ENCODE data around the gene AFAP1. TPM values are rescaled to one million over a fixed set of nuclear protein-coding genes. Genes with fewer than 3 reads are reported as not detected.

AFAP1 gene
- total RNA-seq, 1 experiment from 2014 or later = 94.7 TPM

- Histone ChIP-seq H3K9me3 (ENCODE audit: control insufficient read depth, insufficient read depth, low read depth, low read length) (no peaks in the 10 kb centered on the region), H3K36me3 (ENCODE audit: control insufficient read depth, insufficient read depth, low read length) (no peaks in the 10 kb centered on the region), H3K4me1 (ENCODE audit: control insufficient read depth, insufficient read depth, low read length) (peaks cover 21% of the 10 kb centered on the region), H3K4me3 (ENCODE audit: low read depth in 2 of 2, low read length in 2 of 2) (no peak overlapping the region), H3K27me3 (ENCODE audit: control insufficient read depth, insufficient read depth, low read length) (no peaks in the 10 kb centered on the region), H3K27ac (ENCODE audit: low read length) (peak overlapping the region; percentile 76)
- POLR2A ChIA-PET = interaction anchor here (0.6 to 0.7 kb wide), 2 partner anchors 11 to 12 kb away, joined by 3 read pairs; no protein-coding TSS in a partner anchor
- DNase-seq (ENCODE audit: low read depth, low spot score) = no peak
- intact Hi-C loops (cut with micrococcal nuclease; ENCODE audit: unreplicated experiment) (no loop called here), in situ Hi-C loops (cut with HindIII; ENCODE audit: low pct_unique_long_range_greater_than_20kb, low sequenced_read_pairs) (no loop called here)
- no peak for ATAC-seq
- CTCF ChIA-PET = interaction anchor here (0.6 kb wide), 1 partner anchor 429 kb away, joined by 4 read pairs; no protein-coding TSS in a partner anchor
- BruUV-seq (replicated peaks) = no TSS peak
- no peak for TF ChIP-seq POLR2AphosphoS5 (IDR thresholded peaks at IDR 0.05; ENCODE audit: low read depth, low read length)
- TF ChIP-seq SIN3A (IDR thresholded peaks at IDR 0.05; ENCODE audit: borderline replicate concordance, insufficient read depth, low read depth, low read length) = no peak
- no peak for TF ChIP-seq REST (IDR thresholded peaks at IDR 0.05; ENCODE audit: insufficient read depth in 1 of 2, low read depth in 2 of 2, low read length in 1 of 2)
- TF ChIP-seq CTCF (IDR thresholded peaks at IDR 0.05) = no peak
- TF ChIP-seq TCF7L2 (IDR thresholded peaks at IDR 0.05; ENCODE audit: low read depth, low read length) = no peak
Observed at GRCh38 chr4:7978907-7979651, 39.4 kb upstream of the AFAP1 start.

GRCh38 chr4:7978489-7978888, 38.8 kb upstream of the AFAP1 start:
- CTCF ChIA-PET = interaction anchor here (0.5 to 1.0 kb wide), 2 partner anchors 33 to 662 kb away, joined by 3 to 8 read pairs; no protein-coding TSS in a partner anchor
- no peaks in the 10 kb centered on the region for H3K36me3 ChIP-seq (ENCODE audit: control insufficient read depth, insufficient read depth, low read length)
- ATAC-seq (peak; percentile 50), DNase-seq (ENCODE audit: low read depth, low spot score) (no peak)
- POLR2A ChIA-PET = no interaction called here
- no peaks in the 10 kb centered on the region for H3K9me3 ChIP-seq (ENCODE audit: control insufficient read depth, insufficient read depth, low read depth, low read length)
- in situ Hi-C loops (cut with HindIII; ENCODE audit: low pct_unique_long_range_greater_than_20kb, low sequenced_read_pairs) = no loop called here
- peak overlapping the region; percentile 76 for H3K27ac ChIP-seq (ENCODE audit: low read length)
- TF ChIP-seq TCF7L2 (IDR thresholded peaks at IDR 0.05; ENCODE audit: low read depth, low read length) (no peak), CTCF (IDR thresholded peaks at IDR 0.05) (no peak), REST (IDR thresholded peaks at IDR 0.05; ENCODE audit: insufficient read depth in 1 of 2, low read depth in 2 of 2, low read length in 1 of 2) (no peak), SIN3A (IDR thresholded peaks at IDR 0.05; ENCODE audit: borderline replicate concordance, insufficient read depth, low read depth, low read length) (no peak), POLR2AphosphoS5 (IDR thresholded peaks at IDR 0.05; ENCODE audit: low read depth, low read length) (no peak)
- no peaks in the 10 kb centered on the region for H3K27me3 ChIP-seq (ENCODE audit: control insufficient read depth, insufficient read depth, low read length)
- peaks cover 20% of the 10 kb centered on the region for H3K4me1 ChIP-seq (ENCODE audit: control insufficient read depth, insufficient read depth, low read length)
- no TSS peak for BruUV-seq (replicated peaks)
- intact Hi-C loops (cut with micrococcal nuclease; ENCODE audit: unreplicated experiment) = no loop called here
- H3K4me3 ChIP-seq (ENCODE audit: low read depth in 2 of 2, low read length in 2 of 2) = no peak overlapping the region
